WTC11 (cell line): ENCODE data around the gene SPEN.

Source experiments
- ESRRA ChIP-seq: sonication (generic); formaldehyde crosslinking; IDR thresholded peaks from 2 replicates; pipeline ENCODE4 v1.8.1; 2022; ENCODE audit warnings: mild to moderate bottlenecking, missing genetic modification reagents, borderline replicate concordance
- TCF7 ChIP-seq: sonication (generic); formaldehyde crosslinking; IDR thresholded peaks from 2 replicates; pipeline ENCODE4 v1.8.0; 2022; ENCODE audit warnings: mild to moderate bottlenecking, low read depth, missing genetic modification reagents, moderate library complexity
- TF ChIP-seq, protein P1 (sequence below): fragments of 200-600 bp; IDR thresholded peaks from 2 replicates; pipeline ENCODE4 v1.8.0; 2022; ENCODE audit warnings: antibody characterized with exemption

DNA sequence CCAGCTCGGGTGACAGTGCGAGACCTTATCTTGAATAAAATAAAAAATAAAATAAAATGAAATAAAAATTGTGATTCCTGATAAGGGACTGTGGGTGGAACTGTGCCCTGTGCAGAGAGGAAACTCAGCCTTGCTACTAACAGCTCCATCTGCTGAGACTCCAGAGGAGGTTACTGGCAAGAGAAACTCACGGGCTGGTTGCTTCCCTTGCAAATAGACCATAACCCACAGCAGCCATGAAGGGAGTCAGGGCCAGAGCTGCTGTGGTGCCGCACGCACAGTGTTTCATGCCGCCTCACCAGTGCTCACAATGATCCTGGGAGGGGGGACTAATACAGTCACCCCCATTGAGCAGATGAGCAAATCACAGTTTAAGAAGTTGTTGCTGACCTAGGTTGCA is 114.7 kb downstream of the SPEN start:
- TF ChIP-seq, protein P1, sequence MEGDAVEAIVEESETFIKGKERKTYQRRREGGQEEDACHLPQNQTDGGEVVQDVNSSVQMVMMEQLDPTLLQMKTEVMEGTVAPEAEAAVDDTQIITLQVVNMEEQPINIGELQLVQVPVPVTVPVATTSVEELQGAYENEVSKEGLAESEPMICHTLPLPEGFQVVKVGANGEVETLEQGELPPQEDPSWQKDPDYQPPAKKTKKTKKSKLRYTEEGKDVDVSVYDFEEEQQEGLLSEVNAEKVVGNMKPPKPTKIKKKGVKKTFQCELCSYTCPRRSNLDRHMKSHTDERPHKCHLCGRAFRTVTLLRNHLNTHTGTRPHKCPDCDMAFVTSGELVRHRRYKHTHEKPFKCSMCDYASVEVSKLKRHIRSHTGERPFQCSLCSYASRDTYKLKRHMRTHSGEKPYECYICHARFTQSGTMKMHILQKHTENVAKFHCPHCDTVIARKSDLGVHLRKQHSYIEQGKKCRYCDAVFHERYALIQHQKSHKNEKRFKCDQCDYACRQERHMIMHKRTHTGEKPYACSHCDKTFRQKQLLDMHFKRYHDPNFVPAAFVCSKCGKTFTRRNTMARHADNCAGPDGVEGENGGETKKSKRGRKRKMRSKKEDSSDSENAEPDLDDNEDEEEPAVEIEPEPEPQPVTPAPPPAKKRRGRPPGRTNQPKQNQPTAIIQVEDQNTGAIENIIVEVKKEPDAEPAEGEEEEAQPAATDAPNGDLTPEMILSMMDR = no peak
- TF ChIP-seq TCF7 (CRISPR knock-in tag) = no peak
- no peak for TF ChIP-seq ESRRA
